ENCODE data around the gene C15orf61. TPM values are rescaled to one million over a fixed set of nuclear protein-coding genes. Genes with fewer than 3 reads are reported as not detected.
A peak's percentile ranks its signal among the peaks of the same experiment; 100 is the strongest.

C15orf61 gene
- total and polyA plus RNA-seq, 12 donors = 2.7 to 15.0 (median 10.9) TPM

- Histone ChIP-seq H3K4me1 (peaks cover 0 to 40% (median 29%) of the 10 kb centered on the region in 9 donors), H3K27me3 (no peaks in the 10 kb centered on the region), H3K9me3 (no peaks in the 10 kb centered on the region), H3K4me3 (peak overlapping the region; percentile 55 to 82 (median 76)), H3K36me3 (peaks cover 0 to 19% (median 0%) of the 10 kb centered on the region in 9 donors), H3K27ac (peak overlapping the region; percentile 92 to 99 (median 97))
- ATAC-seq (peak; percentile 25 to 67 (median 54)), DNase-seq (peak in 1 of 2 donors; percentile 17)
- 1% methylated on average over 23 of the region's 23 CpGs for WGBS, 2 donors
- intact Hi-C loops (cut with DNase I) = loop anchor here in 5 of 10 donors (1.0 to 10.0 kb wide), 5 partner anchors 20 to 315 kb away; partner anchors contain the start of gene MAP2K5 (in 5 of the 5)
- TF ChIP-seq CTCF (IDR thresholded peaks at IDR 0.05) = no peak
These were observed 1.0 kb downstream of the C15orf61 start for GRCh38 chr15:67521783-67522568.

- WGBS, 2 donors = 85 to 93% methylated on average over 1 of the region's 1 CpG
- no peak for TF ChIP-seq CTCF (IDR thresholded peaks at IDR 0.05)
- H3K4me3 ChIP-seq = peak overlapping the region in 7 of 10 donors; percentile 73 to 82 (median 77)
- DNase-seq (no peak), ATAC-seq (no peak)
- H3K27ac ChIP-seq = peak overlapping the region in 5 of 10 donors; percentile 24 to 97 (median 95)
- peaks cover 0 to 24% (median 0%) of the 10 kb centered on the region in 9 donors for H3K36me3 ChIP-seq
- H3K27me3 ChIP-seq = no peaks in the 10 kb centered on the region
- peaks cover 0 to 40% (median 29%) of the 10 kb centered on the region in 9 donors for H3K4me1 ChIP-seq
- intact Hi-C loops (cut with DNase I) = loop anchor here in 5 of 10 donors (2.0 to 10.0 kb wide), 4 partner anchors 19 to 314 kb away; partner anchors contain the start of gene MAP2K5 (in 2 of the 5)
- H3K9me3 ChIP-seq = no peaks in the 10 kb centered on the region
These were observed 2.4 kb downstream of the C15orf61 start for GRCh38 chr15:67523330-67523729.

- H3K36me3 ChIP-seq = peaks cover 0 to 32% (median 0%) of the 10 kb centered on the region in 9 donors
- H3K4me3 ChIP-seq = no peak overlapping the region
- TF ChIP-seq CTCF (IDR thresholded peaks at IDR 0.05) = no peak
- H3K27me3 ChIP-seq = no peaks in the 10 kb centered on the region
- no peak for ATAC-seq
- H3K4me1 ChIP-seq = peaks cover 0 to 40% (median 33%) of the 10 kb centered on the region in 9 donors
- H3K27ac ChIP-seq = no peak overlapping the region
- no peak for DNase-seq
- intact Hi-C loops (cut with DNase I) = loop anchor here in 4 of 10 donors (5.0 to 10.0 kb wide), 3 partner anchors 308 to 313 kb away; no protein-coding TSS in a partner anchor
- no peaks in the 10 kb centered on the region for H3K9me3 ChIP-seq
These were observed 3.3 kb downstream of the C15orf61 start for GRCh38 chr15:67524235-67524634.

- ATAC-seq = no peak
- intact Hi-C loops (cut with DNase I) = loop anchor here in 1 of 10 donors (10.0 kb wide), 1 partner anchor 306 kb away; no protein-coding TSS in a partner anchor
- H3K9me3 ChIP-seq = no peaks in the 10 kb centered on the region
- H3K4me3 ChIP-seq = no peak overlapping the region
- no peak for TF ChIP-seq CTCF (IDR thresholded peaks at IDR 0.05)
- H3K4me1 ChIP-seq = peaks cover 0 to 19% (median 13%) of the 10 kb centered on the region in 9 donors
- H3K27me3 ChIP-seq = no peaks in the 10 kb centered on the region
- no peak for DNase-seq
- 93 to 95% methylated on average over 3 of the region's 3 CpGs for WGBS, 2 donors
- peaks cover 0 to 38% (median 0%) of the 10 kb centered on the region in 9 donors for H3K36me3 ChIP-seq
- no peak overlapping the region for H3K27ac ChIP-seq
These were observed 7.6 kb downstream of the C15orf61 start for GRCh38 chr15:67528513-67528912.

Measured in heart right ventricle (tissue), 16 donors.